HCT116 (cell line): ENCODE data around the gene AHI1. TPM values are rescaled to one million over a fixed set of nuclear protein-coding genes. Genes with fewer than 3 reads are reported as not detected.

Experiments used
- ATAC-seq: fragments of 200-7000 bp; cut with Tn5 transposase; 2 replicates; pipeline ENCODE4 v1.9.1; 2020; ENCODE audit warnings: mild to moderate bottlenecking, moderate library complexity
- BruUV-seq: library from RNA; stranded (reverse); fragments of 400-500 nt; replicated peaks from 2 replicates; lab custom pipeline; 2021; lab: Mats Ljungman, UMichigan
- CTCF ChIA-PET: fragments of 300-600 bp; sonication (Branson Sonifier 250); formaldehyde crosslinking; loops from one replicate; lab custom pipeline; 2021; ENCODE audit warnings: antibody characterized with exemption; lab: Charles Lee
- POLR2A ChIA-PET: fragments of 300-600, 350-600 bp; sonication (Branson Sonifier 250); formaldehyde crosslinking; loops from one replicate; lab custom pipeline; 2021; ENCODE audit warnings: antibody characterized with exemption; lab: Charles Lee
- RAD21 ChIA-PET, 2 experiments: fragments of 300-600 bp; sonication (Branson Sonifier 250); formaldehyde crosslinking; loops; one replicate each; lab custom pipeline; 2023; ENCODE audit warnings: low total read pairs in 2 of 2; ENCODE audit not compliant: uncharacterized antibody in 2 of 2, unreplicated experiment in 2 of 2, low non-redundant PET in 1 of 2; lab: Charles Lee
- DNase-seq: peaks from one replicate; pipeline ENCODE4 v3.0.0-alpha.2; 2010; ENCODE audit warnings: low read depth, low spot score
- H2AFZ ChIP-seq: fragments of 200-600 bp; shearing (Covaris generic), sonication (generic); 2 replicates; pipeline ENCODE4 v1.6.1; 2017; ENCODE audit warnings: low read depth, mixed run types, mixed read lengths, antibody characterized with exemption, low read length; ENCODE audit not compliant: poor library complexity, severe bottlenecking
- H3K27ac ChIP-seq: 2 replicates; pipeline ENCODE4 v1.5.1; 2012; ENCODE audit warnings: low read depth, low read length
- H3K27me3 ChIP-seq: fragments of 200-600 bp; sonication (generic); 2 replicates; pipeline ENCODE4 v1.6.1; 2016; ENCODE audit warnings: mixed run types, low read length, mixed read lengths; ENCODE audit not compliant: insufficient read depth
- H3K36me3 ChIP-seq, 2 experiments: fragments of 200-500 bp in 1 of 2; fragments of 200-600 bp in 1 of 2; sonication (Bioruptor generic) in 1 of 2; sonication (generic) in 1 of 2; 2 replicates each; pipeline versions ENCODE4 v1.5.1 to v1.6.1; 2014 to 2016; ENCODE audit warnings: low read length in 2 of 2, inconsistent platforms in 1 of 2, mixed read lengths in 1 of 2, mixed run types in 1 of 2; ENCODE audit not compliant: insufficient read depth in 2 of 2, control insufficient read depth in 1 of 2
- H3K4me1 ChIP-seq, 2 experiments: fragments of 200-600 bp in 1 of 2; sonication (generic) in 1 of 2; 2 replicates each; pipeline versions ENCODE4 v1.5.1 to v1.6.1; 2012 to 2017; ENCODE audit warnings: low read length in 2 of 2, inconsistent platforms in 1 of 2, mild to moderate bottlenecking in 1 of 2, mixed read lengths in 1 of 2, mixed run types in 1 of 2, moderate library complexity in 1 of 2; ENCODE audit not compliant: insufficient read depth in 2 of 2, control insufficient read depth in 1 of 2
- H3K4me2 ChIP-seq: fragments of 200-600 bp; sonication (generic); 2 replicates; pipeline ENCODE4 v1.6.1; 2017; ENCODE audit warnings: mixed run types, low read length, mixed read lengths
- H3K4me3 ChIP-seq, 2 experiments: fragments of 200-600 bp in 1 of 2; sonication (generic) in 1 of 2; replicated peaks in 1 of 2; 2 replicates each; pipeline ENCODE4 v1.5.1; 2011 to 2016; ENCODE audit warnings: low read length in 2 of 2, control low read depth in 1 of 2, low read depth in 1 of 2, mild to moderate bottlenecking in 1 of 2, mixed read lengths in 1 of 2, mixed run types in 1 of 2
- H3K79me2 ChIP-seq: fragments of 200-600 bp; sonication (generic); 2 replicates; pipeline ENCODE4 v1.6.1; 2017; ENCODE audit warnings: mild to moderate bottlenecking, mixed run types, low read length, moderate library complexity, mixed read lengths; ENCODE audit not compliant: insufficient read depth
- H3K9ac ChIP-seq: fragments of 200-600 bp; sonication (generic); 2 replicates; pipeline ENCODE4 v1.6.1; 2016; ENCODE audit warnings: low read length, mixed read lengths
- H3K9me2 ChIP-seq: fragments of 200-600 bp; sonication (generic), shearing (Covaris generic); 2 replicates; pipeline ENCODE4 v1.6.1; 2017; ENCODE audit warnings: mixed run types, mild to moderate bottlenecking, moderate library complexity; ENCODE audit not compliant: insufficient read depth
- H3K9me3 ChIP-seq, 2 experiments: fragments of 200-500 bp in 1 of 2; fragments of 200-600 bp in 1 of 2; sonication (Bioruptor generic) in 1 of 2; sonication (generic) in 1 of 2; 2 replicates each; pipeline ENCODE4 v1.6.1; 2014 to 2017; ENCODE audit warnings: low read length in 2 of 2, mixed read lengths in 2 of 2, inconsistent platforms in 1 of 2, low read depth in 1 of 2, mild to moderate bottlenecking in 1 of 2, mixed run types in 1 of 2, moderate library complexity in 1 of 2; ENCODE audit not compliant: control insufficient read depth in 1 of 2, insufficient read depth in 1 of 2
- H4K20me1 ChIP-seq: fragments of 200-600 bp; sonication (generic), shearing (Covaris generic); 2 replicates; pipeline ENCODE4 v1.6.1; 2017; ENCODE audit warnings: mixed run types, mild to moderate bottlenecking, moderate library complexity; ENCODE audit not compliant: insufficient read depth
- CBX3 ChIP-seq: IDR thresholded peaks from 2 replicates; pipeline ENCODE4 v1.6.1; 2012; ENCODE audit warnings: low read depth
- EGR1 ChIP-seq: IDR thresholded peaks from 2 replicates; pipeline ENCODE4 v1.6.1; 2012; ENCODE audit warnings: low read depth
- ELF1 ChIP-seq: IDR thresholded peaks from 2 replicates; pipeline ENCODE4 v1.6.1; 2012; ENCODE audit warnings: low read depth, borderline replicate concordance
- EZH2 ChIP-seq: fragments of 200-600 bp; sonication (generic); IDR thresholded peaks from 2 replicates; pipeline ENCODE4 v1.6.1; 2017; ENCODE audit warnings: antibody characterized with exemption, mixed run types
- FOSL1 ChIP-seq: IDR thresholded peaks from 2 replicates; pipeline ENCODE4 v1.6.1; 2012; ENCODE audit warnings: low read depth
- POLR2A ChIP-seq: IDR thresholded peaks from 2 replicates; pipeline ENCODE4 v1.7.0; 2011; ENCODE audit warnings: borderline replicate concordance; ENCODE audit not compliant: insufficient read depth, insufficient read length; ENCODE audit errors: extremely low read depth
- RAD21 ChIP-seq: IDR thresholded peaks from 2 replicates; pipeline ENCODE4 v1.6.1; 2012; ENCODE audit warnings: low read depth, mild to moderate bottlenecking
- SP1 ChIP-seq: IDR thresholded peaks from 2 replicates; pipeline ENCODE4 v1.6.1; 2012; ENCODE audit warnings: low read depth
- ZFX ChIP-seq: fragments of 450-650 bp; IDR thresholded peaks from 2 replicates; pipeline ENCODE4 v1.6.1; 2017
- ZNF274 ChIP-seq: fragments of 200-500 bp; sonication (Bioruptor generic); IDR thresholded peaks from 2 replicates; pipeline ENCODE4 v1.6.1; 2014; ENCODE audit warnings: mild to moderate bottlenecking, low read depth, low read length, inconsistent platforms
- intact Hi-C: fragments of 100-400 bp; cut with micrococcal nuclease; formaldehyde crosslinking; loops from 2 replicates; pipeline ENCODE4 v1.10.0; 2022
- total RNA-seq: library from RNA; stranded (reverse); gene quantifications from one replicate; pipeline ENCODE4 v1.2.1, GENCODE V29; 2021; ENCODE audit not compliant: unreplicated experiment
- TF ChIP-seq, protein P1 (sequence below), 3 experiments: fragments of 200-600 bp in 1 of 3; sonication (generic) in 1 of 3; IDR thresholded peaks in 2 of 3; conservative IDR thresholded peaks in 1 of 3; 2 replicates each; pipeline ENCODE4 v1.5.1; 2012 to 2017; ENCODE audit warnings: low read depth in 2 of 3, low read length in 2 of 3, antibody characterized with exemption in 1 of 3, borderline replicate concordance in 1 of 3, control low read depth in 1 of 3, mild to moderate bottlenecking in 1 of 3, mixed read lengths in 1 of 3, mixed run types in 1 of 3, moderate library complexity in 1 of 3; ENCODE audit not compliant: insufficient read depth in 1 of 3
- TF ChIP-seq, protein P2 (sequence below): IDR thresholded peaks from 2 replicates; pipeline ENCODE4 v1.6.1; 2012
- TF ChIP-seq, protein P3 (sequence below): IDR thresholded peaks from 2 replicates; pipeline ENCODE4 v1.6.1; 2012; ENCODE audit warnings: low read depth

Gene AHI1
- total RNA-seq, 1 experiment from 2014 or later, result 29.6 TPM

DNA sequence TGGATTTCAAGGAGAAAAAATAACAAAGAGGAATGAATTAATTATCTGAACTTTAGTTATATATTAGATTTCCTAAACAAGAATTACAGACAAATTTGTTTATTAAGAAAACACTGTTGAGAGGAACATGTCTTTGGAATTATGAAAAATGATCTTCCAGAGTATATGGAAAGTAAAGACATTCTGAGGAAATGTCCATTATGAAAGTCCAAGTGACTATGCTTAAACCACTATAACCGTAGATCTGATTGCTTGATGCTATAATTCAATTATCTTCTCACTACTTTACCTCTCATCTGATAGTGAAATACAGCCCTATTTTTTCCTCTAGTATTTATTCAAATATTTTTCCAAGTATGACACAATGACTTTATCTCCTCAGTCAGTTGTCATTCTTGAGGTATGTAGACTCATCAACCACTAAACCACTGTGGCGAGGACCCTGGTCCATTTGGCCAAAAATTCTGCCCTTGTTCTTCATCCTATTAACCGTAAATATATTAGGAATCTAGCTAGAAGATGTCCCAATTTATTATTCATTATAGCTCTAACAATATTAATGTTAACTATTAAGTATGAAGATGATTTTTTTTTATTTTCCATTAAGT is 37.3 kb upstream of the AHI1 start:
- H3K4me1 ChIP-seq, result peaks cover 0 to 14% of the 10 kb centered on the region in 2 experiments; a peak in 2 of 4 replicates
- RAD21 ChIA-PET, result interaction anchor here (1.0 to 1.5 kb wide), 2 partner anchors 375 kb away, joined by 3 to 6 read pairs; no protein-coding TSS in a partner anchor
- TF ChIP-seq RAD21 (no peak), POLR2A (no peak), SP1 (no peak), ELF1 (no peak), EZH2 (no peak), EGR1 (no peak)
- TF ChIP-seq, protein P1, sequence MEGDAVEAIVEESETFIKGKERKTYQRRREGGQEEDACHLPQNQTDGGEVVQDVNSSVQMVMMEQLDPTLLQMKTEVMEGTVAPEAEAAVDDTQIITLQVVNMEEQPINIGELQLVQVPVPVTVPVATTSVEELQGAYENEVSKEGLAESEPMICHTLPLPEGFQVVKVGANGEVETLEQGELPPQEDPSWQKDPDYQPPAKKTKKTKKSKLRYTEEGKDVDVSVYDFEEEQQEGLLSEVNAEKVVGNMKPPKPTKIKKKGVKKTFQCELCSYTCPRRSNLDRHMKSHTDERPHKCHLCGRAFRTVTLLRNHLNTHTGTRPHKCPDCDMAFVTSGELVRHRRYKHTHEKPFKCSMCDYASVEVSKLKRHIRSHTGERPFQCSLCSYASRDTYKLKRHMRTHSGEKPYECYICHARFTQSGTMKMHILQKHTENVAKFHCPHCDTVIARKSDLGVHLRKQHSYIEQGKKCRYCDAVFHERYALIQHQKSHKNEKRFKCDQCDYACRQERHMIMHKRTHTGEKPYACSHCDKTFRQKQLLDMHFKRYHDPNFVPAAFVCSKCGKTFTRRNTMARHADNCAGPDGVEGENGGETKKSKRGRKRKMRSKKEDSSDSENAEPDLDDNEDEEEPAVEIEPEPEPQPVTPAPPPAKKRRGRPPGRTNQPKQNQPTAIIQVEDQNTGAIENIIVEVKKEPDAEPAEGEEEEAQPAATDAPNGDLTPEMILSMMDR (IDR thresholded peaks at IDR 0.05 in 2 of 3, conservative IDR thresholded peaks at IDR 0.05 in 1 of 3; ENCODE audit: borderline replicate concordance in 1 of 3, insufficient read depth in 1 of 3, low read depth in 2 of 3, low read length in 2 of 3), result no peak
- no peak overlapping the region for H3K27ac ChIP-seq
- intact Hi-C loops, result loop anchor here (1.0 to 10.0 kb wide), 3 partner anchors 374 to 1020 kb away; partner anchors contain the start of gene MAP7
- H3K27me3 ChIP-seq, result no peaks in the 10 kb centered on the region
- no peaks in the 10 kb centered on the region for H3K9me2 ChIP-seq
- H3K4me2 ChIP-seq, result no peak overlapping the region
- H3K9ac ChIP-seq, result no peak overlapping the region
- DNase-seq (no peak), ATAC-seq (no peak)
- no peaks in the 10 kb centered on the region for H3K36me3 ChIP-seq
- no peaks in the 10 kb centered on the region for H4K20me1 ChIP-seq
- no peak overlapping the region for H2AFZ ChIP-seq
- CTCF ChIA-PET, result interaction anchor here (1.2 to 3.6 kb wide), 7 partner anchors 21 to 782 kb away, joined by 5 to 24 read pairs (median 7); no protein-coding TSS in a partner anchor
- no peak overlapping the region for H3K4me3 ChIP-seq
- BruUV-seq, result no TSS peak
- no peaks in the 10 kb centered on the region for H3K79me2 ChIP-seq
- POLR2A ChIA-PET, result no interaction called here
- no peaks in the 10 kb centered on the region for H3K9me3 ChIP-seq

DNA sequence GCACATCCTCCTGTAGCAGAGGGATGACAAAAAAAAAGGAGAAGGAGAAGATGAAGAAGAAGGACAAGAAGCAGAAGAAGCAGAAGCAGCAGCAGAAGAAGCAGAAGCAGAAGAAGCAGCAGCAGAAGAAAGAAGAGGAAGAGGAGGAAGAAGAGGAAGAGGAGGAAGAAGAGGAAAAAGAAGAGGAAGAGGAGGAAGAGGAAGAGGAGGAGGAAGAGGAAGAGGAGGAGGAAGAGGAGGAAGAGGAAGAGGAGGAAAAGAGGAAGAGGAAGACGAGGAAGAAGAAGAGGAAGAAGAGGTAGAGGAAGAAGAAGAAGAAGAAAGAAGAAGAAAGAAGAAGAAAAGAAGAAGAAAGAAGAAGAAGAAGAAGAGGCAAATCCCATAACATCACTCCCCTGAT is 35.0 kb upstream of the AHI1 start:
- Histone ChIP-seq H2AFZ (no peak overlapping the region), H3K27me3 (no peaks in the 10 kb centered on the region), H3K4me3 (no peak overlapping the region), H3K9me2 (no peaks in the 10 kb centered on the region), H3K9me3 (no peaks in the 10 kb centered on the region), H4K20me1 (no peaks in the 10 kb centered on the region), H3K4me1 (peaks cover 0 to 8% of the 10 kb centered on the region in 2 experiments; a peak in 2 of 4 replicates), H3K79me2 (no peaks in the 10 kb centered on the region), H3K27ac (no peak overlapping the region), H3K9ac (no peak overlapping the region), H3K4me2 (no peak overlapping the region), H3K36me3 (no peaks in the 10 kb centered on the region)
- POLR2A ChIA-PET, result no interaction called here
- ATAC-seq (no peak), DNase-seq (no peak)
- intact Hi-C loops, result loop anchor here (10.0 kb wide), 2 partner anchors 782 to 1022 kb away; partner anchors contain the start of gene MAP7
- BruUV-seq, result no TSS peak
- RAD21 ChIA-PET, result no interaction called here
- CTCF ChIA-PET, result no interaction called here
- TF ChIP-seq ZFX, result no peak
- TF ChIP-seq, protein P2, sequence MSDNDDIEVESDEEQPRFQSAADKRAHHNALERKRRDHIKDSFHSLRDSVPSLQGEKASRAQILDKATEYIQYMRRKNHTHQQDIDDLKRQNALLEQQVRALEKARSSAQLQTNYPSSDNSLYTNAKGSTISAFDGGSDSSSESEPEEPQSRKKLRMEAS, result no peak
- TF ChIP-seq FOSL1, result no peak
- no peak for TF ChIP-seq CBX3
- no peak for TF ChIP-seq SP1
- TF ChIP-seq, protein P3, sequence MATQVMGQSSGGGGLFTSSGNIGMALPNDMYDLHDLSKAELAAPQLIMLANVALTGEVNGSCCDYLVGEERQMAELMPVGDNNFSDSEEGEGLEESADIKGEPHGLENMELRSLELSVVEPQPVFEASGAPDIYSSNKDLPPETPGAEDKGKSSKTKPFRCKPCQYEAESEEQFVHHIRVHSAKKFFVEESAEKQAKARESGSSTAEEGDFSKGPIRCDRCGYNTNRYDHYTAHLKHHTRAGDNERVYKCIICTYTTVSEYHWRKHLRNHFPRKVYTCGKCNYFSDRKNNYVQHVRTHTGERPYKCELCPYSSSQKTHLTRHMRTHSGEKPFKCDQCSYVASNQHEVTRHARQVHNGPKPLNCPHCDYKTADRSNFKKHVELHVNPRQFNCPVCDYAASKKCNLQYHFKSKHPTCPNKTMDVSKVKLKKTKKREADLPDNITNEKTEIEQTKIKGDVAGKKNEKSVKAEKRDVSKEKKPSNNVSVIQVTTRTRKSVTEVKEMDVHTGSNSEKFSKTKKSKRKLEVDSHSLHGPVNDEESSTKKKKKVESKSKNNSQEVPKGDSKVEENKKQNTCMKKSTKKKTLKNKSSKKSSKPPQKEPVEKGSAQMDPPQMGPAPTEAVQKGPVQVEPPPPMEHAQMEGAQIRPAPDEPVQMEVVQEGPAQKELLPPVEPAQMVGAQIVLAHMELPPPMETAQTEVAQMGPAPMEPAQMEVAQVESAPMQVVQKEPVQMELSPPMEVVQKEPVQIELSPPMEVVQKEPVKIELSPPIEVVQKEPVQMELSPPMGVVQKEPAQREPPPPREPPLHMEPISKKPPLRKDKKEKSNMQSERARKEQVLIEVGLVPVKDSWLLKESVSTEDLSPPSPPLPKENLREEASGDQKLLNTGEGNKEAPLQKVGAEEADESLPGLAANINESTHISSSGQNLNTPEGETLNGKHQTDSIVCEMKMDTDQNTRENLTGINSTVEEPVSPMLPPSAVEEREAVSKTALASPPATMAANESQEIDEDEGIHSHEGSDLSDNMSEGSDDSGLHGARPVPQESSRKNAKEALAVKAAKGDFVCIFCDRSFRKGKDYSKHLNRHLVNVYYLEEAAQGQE, result no peak
- TF ChIP-seq POLR2A, result no peak
- TF ChIP-seq ZNF274, result no peak
